OCI-LY7 (cell line): Measurements from ENCODE around the gene FOXF1. TPM values are rescaled to one million over a fixed set of nuclear protein-coding genes. Genes with fewer than 3 reads are reported as not detected.

ENCODE experiments used
- BruUV-seq: library from RNA; stranded (reverse); fragments of 400-500 nt; replicated peaks from 2 replicates; lab custom pipeline; 2021; lab: Mats Ljungman, UMichigan
- CTCF ChIA-PET: fragments of 300-600 bp; sonication (Branson Sonifier 250); formaldehyde crosslinking; loops from one replicate; lab custom pipeline; 2022; ENCODE audit warnings: antibody characterized with exemption; ENCODE audit not compliant: unreplicated experiment; lab: Charles Lee
- POLR2A ChIA-PET: fragments of 300-600 bp; sonication (Branson Sonifier 250); formaldehyde crosslinking; loops from one replicate; lab custom pipeline; 2022; ENCODE audit warnings: antibody characterized with exemption; lab: Charles Lee
- DNase-seq: peaks from one replicate; pipeline ENCODE4 v3.0.0-alpha.2; 2015; ENCODE audit warnings: low spot score
- H2AFZ ChIP-seq: fragments of 200-600 bp; sonication (generic), shearing (Covaris generic); 2 replicates; pipeline ENCODE4 v1.6.1; 2014; ENCODE audit warnings: mild to moderate bottlenecking, antibody characterized with exemption, low read length, moderate library complexity
- H3K27ac ChIP-seq: fragments of 200-600 bp; sonication (generic); 2 replicates; pipeline ENCODE4 v1.5.1; 2014; ENCODE audit warnings: mixed run types, low read depth, mild to moderate bottlenecking, moderate library complexity, low read length, inconsistent platforms; ENCODE audit not compliant: poor library complexity, severe bottlenecking
- H3K36me3 ChIP-seq: fragments of 200-600 bp; sonication (generic); 2 replicates; pipeline ENCODE4 v1.6.1; 2014; ENCODE audit warnings: mild to moderate bottlenecking, antibody characterized with exemption, low read length, moderate library complexity, mixed read lengths; ENCODE audit not compliant: insufficient read depth
- H3K4me1 ChIP-seq: fragments of 200-600 bp; sonication (generic); 2 replicates; pipeline ENCODE4 v1.5.1; 2014; ENCODE audit warnings: mild to moderate bottlenecking, low read length; ENCODE audit not compliant: insufficient read depth, poor library complexity, severe bottlenecking
- H3K4me2 ChIP-seq: fragments of 200-600 bp; sonication (generic); 2 replicates; pipeline ENCODE4 v1.6.1; 2014; ENCODE audit warnings: mild to moderate bottlenecking, low read length
- H3K4me3 ChIP-seq: fragments of 200-600 bp; sonication (generic); 2 replicates; pipeline ENCODE4 v1.5.1; 2014; ENCODE audit warnings: mild to moderate bottlenecking, low read depth, low read length; ENCODE audit not compliant: poor library complexity, severe bottlenecking
- H3K79me2 ChIP-seq: fragments of 200-600 bp; sonication (generic); 2 replicates; pipeline ENCODE4 v1.6.1; 2016; ENCODE audit warnings: low read depth, mild to moderate bottlenecking, low read length, moderate library complexity, mixed read lengths; ENCODE audit not compliant: insufficient read depth
- H3K9me2 ChIP-seq: fragments of 200-600 bp; sonication (generic); 2 replicates; pipeline ENCODE4 v1.6.1; 2016; ENCODE audit warnings: mild to moderate bottlenecking, low read length, mixed read lengths; ENCODE audit not compliant: insufficient read depth
- H3K9me3 ChIP-seq: fragments of 200-600 bp; sonication (generic); 2 replicates; pipeline ENCODE4 v1.6.1; 2014; ENCODE audit warnings: mild to moderate bottlenecking, mixed run types, low read length, mixed read lengths
- H4K20me1 ChIP-seq: fragments of 200-600 bp; sonication (generic); 2 replicates; pipeline ENCODE4 v1.6.1; 2014; ENCODE audit warnings: mild to moderate bottlenecking, antibody characterized with exemption, low read length, moderate library complexity, mixed read lengths; ENCODE audit not compliant: insufficient read depth
- EZH2phosphoT487 ChIP-seq: fragments of 200-600 bp; sonication (generic); IDR thresholded peaks from 2 replicates; pipeline ENCODE4 v1.6.1; 2018; ENCODE audit warnings: low read depth, borderline replicate concordance, mild to moderate bottlenecking, mixed run types, antibody characterized with exemption, low read length, moderate library complexity, mixed read lengths
- intact Hi-C: fragments of 100-400 bp; cut with micrococcal nuclease; formaldehyde crosslinking; loops from one replicate; pipeline ENCODE4 v1.10.0; 2022; ENCODE audit not compliant: unreplicated experiment
- total RNA-seq, 2 experiments: library from RNA; depleted of rRNA in 1 of 2; stranded (reverse); fragments of >200 nt in 1 of 2; shearing (Covaris generic) in 1 of 2; gene quantifications; 2 replicates each; pipeline ENCODE4 v1.2.3, GENCODE V29; 2014 to 2022
- TF ChIP-seq, protein P1 (sequence below): fragments of 200-600 bp; sonication (generic); conservative IDR thresholded peaks from 2 replicates; pipeline ENCODE4 v1.5.1; 2014; ENCODE audit warnings: mild to moderate bottlenecking, antibody characterized with exemption, low read length, moderate library complexity, mixed read lengths

Gene FOXF1
- total RNA-seq, 2 experiments from 2014 or later, result not detected

DNA sequence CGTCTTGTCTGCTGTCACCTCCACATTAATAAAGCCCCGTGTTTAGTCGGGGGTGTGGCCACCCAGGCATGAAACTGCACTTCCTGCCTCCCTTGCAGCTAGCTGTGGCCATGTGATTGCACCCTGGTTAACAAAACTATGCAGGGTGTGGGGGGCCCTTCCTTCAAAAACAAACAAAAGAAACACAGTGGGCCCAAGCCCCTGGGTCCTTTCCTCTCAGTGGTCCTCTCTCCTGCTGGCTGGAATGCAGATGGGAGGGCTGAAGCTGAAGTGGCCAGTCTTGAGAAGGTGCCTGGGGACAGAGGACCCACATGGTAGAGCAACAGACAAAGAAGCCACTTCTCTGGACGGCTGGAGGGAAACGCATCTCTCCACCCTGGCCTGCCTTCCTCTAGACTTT is 38.0 kb upstream of the FOXF1 start:
- Histone ChIP-seq H3K27ac (no peak overlapping the region), H3K79me2 (no peaks in the 10 kb centered on the region), H3K4me3 (no peak overlapping the region), H3K36me3 (no peaks in the 10 kb centered on the region), H3K4me1 (no peaks in the 10 kb centered on the region), H3K4me2 (no peak overlapping the region), H3K9me3 (no peaks in the 10 kb centered on the region), H3K9me2 (no peaks in the 10 kb centered on the region), H2AFZ (no peak overlapping the region), H4K20me1 (no peaks in the 10 kb centered on the region)
- BruUV-seq, result no TSS peak
- TF ChIP-seq, protein P1, sequence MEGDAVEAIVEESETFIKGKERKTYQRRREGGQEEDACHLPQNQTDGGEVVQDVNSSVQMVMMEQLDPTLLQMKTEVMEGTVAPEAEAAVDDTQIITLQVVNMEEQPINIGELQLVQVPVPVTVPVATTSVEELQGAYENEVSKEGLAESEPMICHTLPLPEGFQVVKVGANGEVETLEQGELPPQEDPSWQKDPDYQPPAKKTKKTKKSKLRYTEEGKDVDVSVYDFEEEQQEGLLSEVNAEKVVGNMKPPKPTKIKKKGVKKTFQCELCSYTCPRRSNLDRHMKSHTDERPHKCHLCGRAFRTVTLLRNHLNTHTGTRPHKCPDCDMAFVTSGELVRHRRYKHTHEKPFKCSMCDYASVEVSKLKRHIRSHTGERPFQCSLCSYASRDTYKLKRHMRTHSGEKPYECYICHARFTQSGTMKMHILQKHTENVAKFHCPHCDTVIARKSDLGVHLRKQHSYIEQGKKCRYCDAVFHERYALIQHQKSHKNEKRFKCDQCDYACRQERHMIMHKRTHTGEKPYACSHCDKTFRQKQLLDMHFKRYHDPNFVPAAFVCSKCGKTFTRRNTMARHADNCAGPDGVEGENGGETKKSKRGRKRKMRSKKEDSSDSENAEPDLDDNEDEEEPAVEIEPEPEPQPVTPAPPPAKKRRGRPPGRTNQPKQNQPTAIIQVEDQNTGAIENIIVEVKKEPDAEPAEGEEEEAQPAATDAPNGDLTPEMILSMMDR, result no peak
- no peak for TF ChIP-seq EZH2phosphoT487
- intact Hi-C loops, result no loop called here
- ChIA-PET POLR2A (no interaction called here), CTCF (no interaction called here)
- no peak for DNase-seq

DNA sequence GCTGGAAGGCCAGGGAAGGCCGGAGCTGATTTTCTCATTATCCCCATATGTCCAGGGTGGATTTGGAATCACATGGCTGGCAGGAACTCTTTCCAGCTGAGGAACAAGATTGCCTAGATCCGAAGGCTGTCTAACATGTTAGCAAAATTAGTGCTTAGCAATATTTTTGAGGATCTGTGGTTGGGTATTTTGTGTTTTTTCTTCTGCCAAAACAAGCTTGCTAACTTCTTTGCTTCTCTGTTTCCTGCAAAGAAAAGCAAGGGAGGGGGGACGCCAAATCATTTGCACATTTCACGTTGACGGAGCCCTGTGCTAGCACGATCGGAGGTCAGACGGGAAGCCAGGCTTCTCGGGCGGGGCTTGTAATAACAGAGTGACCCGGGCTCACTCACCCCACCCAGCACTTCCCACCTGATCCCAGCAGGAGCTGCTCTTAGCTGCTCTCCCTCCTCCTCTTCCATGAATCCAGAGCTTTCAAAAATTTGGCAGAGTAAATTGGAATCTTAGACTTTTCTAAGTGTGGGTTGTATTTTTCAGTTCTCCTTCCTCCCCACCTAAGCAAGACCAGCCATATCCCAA is 33.3 kb upstream of the FOXF1 start:
- no TSS peak for BruUV-seq
- no peaks in the 10 kb centered on the region for H3K9me2 ChIP-seq
- POLR2A ChIA-PET, result no interaction called here
- no peaks in the 10 kb centered on the region for H3K9me3 ChIP-seq
- H3K4me2 ChIP-seq, result no peak overlapping the region
- CTCF ChIA-PET, result no interaction called here
- H3K27ac ChIP-seq, result no peak overlapping the region
- no peak for DNase-seq
- H3K36me3 ChIP-seq, result no peaks in the 10 kb centered on the region
- no peak overlapping the region for H3K4me3 ChIP-seq
- H4K20me1 ChIP-seq, result no peaks in the 10 kb centered on the region
- intact Hi-C loops, result no loop called here
- no peaks in the 10 kb centered on the region for H3K4me1 ChIP-seq
- no peak for TF ChIP-seq EZH2phosphoT487
- TF ChIP-seq, protein P1, result no peak
- H2AFZ ChIP-seq, result no peak overlapping the region
- H3K79me2 ChIP-seq, result no peaks in the 10 kb centered on the region

DNA sequence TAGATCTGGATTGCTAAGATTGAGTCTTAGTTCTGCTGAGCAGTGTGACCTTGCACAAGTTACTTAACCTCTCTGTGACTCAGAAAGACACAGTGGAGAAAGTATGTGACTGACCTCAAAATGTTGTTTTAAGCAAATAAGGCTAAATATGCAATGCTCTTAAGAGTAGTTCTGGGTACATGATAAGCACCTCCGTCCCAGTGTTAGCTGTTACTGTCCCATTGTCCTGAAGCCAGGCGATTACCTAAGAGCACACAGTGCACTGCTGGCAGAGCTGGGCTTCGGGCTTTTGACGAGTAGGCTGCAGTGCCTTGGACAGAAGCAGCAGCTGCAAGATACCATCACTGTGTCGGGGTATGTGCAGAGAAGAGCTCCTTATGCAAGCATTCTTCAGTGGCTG is 32.7 kb upstream of the FOXF1 start:
- no peaks in the 10 kb centered on the region for H4K20me1 ChIP-seq
- no peak overlapping the region for H3K4me3 ChIP-seq
- H3K4me1 ChIP-seq, result no peaks in the 10 kb centered on the region
- no peak overlapping the region for H2AFZ ChIP-seq
- H3K4me2 ChIP-seq, result no peak overlapping the region
- ChIA-PET POLR2A (no interaction called here), CTCF (no interaction called here)
- no peaks in the 10 kb centered on the region for H3K79me2 ChIP-seq
- TF ChIP-seq, protein P1, result no peak
- TF ChIP-seq EZH2phosphoT487, result no peak
- H3K9me2 ChIP-seq, result no peaks in the 10 kb centered on the region
- no peak overlapping the region for H3K27ac ChIP-seq
- intact Hi-C loops, result no loop called here
- no peaks in the 10 kb centered on the region for H3K36me3 ChIP-seq
- no peak for DNase-seq
- no peaks in the 10 kb centered on the region for H3K9me3 ChIP-seq
- BruUV-seq, result no TSS peak
